Measurements from ENCODE around the gene FAF1.

Gene FAF1

GRCh38 chr1:50983219-50983802, 23.2 kb upstream of the FAF1 start:
- Mint-ChIP-seq H3K4me3 (no peak overlapping the region), H3K27me3 (peaks cover 24% of the 10 kb centered on the region), H3K4me1 (peaks cover 9% of the 10 kb centered on the region), H3K36me3 (ENCODE audit: low read depth) (no peaks in the 10 kb centered on the region), H3K27ac (no peak overlapping the region), H3K9me3 (no peaks in the 10 kb centered on the region)
- DNase-seq (no peak), ATAC-seq (no peak)

- Mint-ChIP-seq H3K27me3 (peaks cover 23% of the 10 kb centered on the region), H3K27ac (no peak overlapping the region), H3K9me3 (no peaks in the 10 kb centered on the region), H3K4me1 (peaks cover 10% of the 10 kb centered on the region), H3K4me3 (no peak overlapping the region), H3K36me3 (ENCODE audit: low read depth) (no peaks in the 10 kb centered on the region)
- no peak for DNase-seq
- no peak for ATAC-seq
These were observed 22.5 kb upstream of the FAF1 start for GRCh38 chr1:50982611-50983010.

- Mint-ChIP-seq H3K4me1 (peaks cover 13% of the 10 kb centered on the region), H3K27me3 (peaks cover 24% of the 10 kb centered on the region), H3K4me3 (no peak overlapping the region), H3K36me3 (ENCODE audit: low read depth) (no peaks in the 10 kb centered on the region), H3K27ac (no peak overlapping the region), H3K9me3 (no peaks in the 10 kb centered on the region)
- ATAC-seq = no peak
- DNase-seq = no peak
These were observed 21.7 kb upstream of the FAF1 start for GRCh38 chr1:50981741-50982140.

- no peaks in the 10 kb centered on the region for H3K36me3 Mint-ChIP-seq (ENCODE audit: low read depth)
- no peak for ATAC-seq
- no peak for DNase-seq
- peaks cover 29% of the 10 kb centered on the region for H3K27me3 Mint-ChIP-seq
- H3K4me1 Mint-ChIP-seq = peaks cover 22% of the 10 kb centered on the region
- H3K9me3 Mint-ChIP-seq = no peaks in the 10 kb centered on the region
- H3K4me3 Mint-ChIP-seq = no peak overlapping the region
- H3K27ac Mint-ChIP-seq = no peak overlapping the region
These were observed 20.4 kb upstream of the FAF1 start for GRCh38 chr1:50980505-50980904.

GRCh38 chr1:50979937-50980336, 19.9 kb upstream of the FAF1 start:
- Mint-ChIP-seq H3K4me1 (peaks cover 22% of the 10 kb centered on the region), H3K27ac (no peak overlapping the region)
- ATAC-seq = no peak

GRCh38 chr1:50978852-50979781, 19.1 kb upstream of the FAF1 start:
- Mint-ChIP-seq H3K4me3 (peak overlapping the region; percentile 75), H3K4me1 (peaks cover 22% of the 10 kb centered on the region), H3K36me3 (ENCODE audit: low read depth) (no peaks in the 10 kb centered on the region), H3K27ac (peak overlapping the region; percentile 74), H3K9me3 (no peaks in the 10 kb centered on the region), H3K27me3 (peaks cover 36% of the 10 kb centered on the region)
- ATAC-seq = peak; percentile 20
- no peak for DNase-seq

More at GRCh38 chr1:50979937-50980336, 19.9 kb upstream of the FAF1 start:
- no peak for DNase-seq
- Mint-ChIP-seq H3K9me3 (no peaks in the 10 kb centered on the region), H3K36me3 (ENCODE audit: low read depth) (no peaks in the 10 kb centered on the region), H3K27me3 (peaks cover 32% of the 10 kb centered on the region), H3K4me3 (no peak overlapping the region)

- Mint-ChIP-seq H3K9me3 (no peaks in the 10 kb centered on the region), H3K4me1 (peaks cover 22% of the 10 kb centered on the region), H3K27me3 (peaks cover 41% of the 10 kb centered on the region), H3K4me3 (peak overlapping the region; percentile 75), H3K27ac (peak overlapping the region; percentile 74), H3K36me3 (ENCODE audit: low read depth) (peaks cover 2% of the 10 kb centered on the region)
- DNase-seq (peak; percentile 32), ATAC-seq (no peak)
These were observed 18.2 kb upstream of the FAF1 start for GRCh38 chr1:50978144-50978851.

GRCh38 chr1:50977575-50978143, 17.6 kb upstream of the FAF1 start:
- Mint-ChIP-seq H3K4me3 (peak overlapping the region; percentile 80), H3K9me3 (no peaks in the 10 kb centered on the region), H3K36me3 (ENCODE audit: low read depth) (peaks cover 2% of the 10 kb centered on the region), H3K27me3 (peaks cover 40% of the 10 kb centered on the region), H3K27ac (peak overlapping the region; percentile 67), H3K4me1 (peaks cover 22% of the 10 kb centered on the region)
- peak; percentile 48 for ATAC-seq
- peak; percentile 30 for DNase-seq

- H3K27me3 Mint-ChIP-seq = peaks cover 41% of the 10 kb centered on the region
- H3K36me3 Mint-ChIP-seq (ENCODE audit: low read depth) = peaks cover 3% of the 10 kb centered on the region
- no peaks in the 10 kb centered on the region for H3K9me3 Mint-ChIP-seq
- DNase-seq = peak; percentile 26
- H3K27ac Mint-ChIP-seq = peak overlapping the region; percentile 67
- peaks cover 23% of the 10 kb centered on the region for H3K4me1 Mint-ChIP-seq
- H3K4me3 Mint-ChIP-seq = peak overlapping the region; percentile 80
- ATAC-seq = peak; percentile 65
These were observed 17.0 kb upstream of the FAF1 start for GRCh38 chr1:50976890-50977574.

GRCh38 chr1:50976111-50976889, 16.2 kb upstream of the FAF1 start:
- no peak overlapping the region for H3K27ac Mint-ChIP-seq
- peaks cover 3% of the 10 kb centered on the region for H3K36me3 Mint-ChIP-seq (ENCODE audit: low read depth)
- H3K4me3 Mint-ChIP-seq = peak overlapping the region; percentile 80
- no peaks in the 10 kb centered on the region for H3K9me3 Mint-ChIP-seq
- H3K27me3 Mint-ChIP-seq = peaks cover 42% of the 10 kb centered on the region
- no peak for DNase-seq
- ATAC-seq = no peak
- H3K4me1 Mint-ChIP-seq = peaks cover 28% of the 10 kb centered on the region

GRCh38 chr1:50975436-50975835, 15.4 kb upstream of the FAF1 start:
- H3K27ac Mint-ChIP-seq = no peak overlapping the region
- H3K4me1 Mint-ChIP-seq = peaks cover 36% of the 10 kb centered on the region
- no peak for DNase-seq
- no peaks in the 10 kb centered on the region for H3K9me3 Mint-ChIP-seq
- no peak for ATAC-seq
- peaks cover 3% of the 10 kb centered on the region for H3K36me3 Mint-ChIP-seq (ENCODE audit: low read depth)
- no peak overlapping the region for H3K4me3 Mint-ChIP-seq
- peaks cover 42% of the 10 kb centered on the region for H3K27me3 Mint-ChIP-seq

- H3K27ac Mint-ChIP-seq = no peak overlapping the region
- ATAC-seq = no peak
- peaks cover 40% of the 10 kb centered on the region for H3K4me1 Mint-ChIP-seq
- DNase-seq = no peak
- H3K4me3 Mint-ChIP-seq = no peak overlapping the region
- peaks cover 42% of the 10 kb centered on the region for H3K27me3 Mint-ChIP-seq
- peaks cover 5% of the 10 kb centered on the region for H3K36me3 Mint-ChIP-seq (ENCODE audit: low read depth)
- no peaks in the 10 kb centered on the region for H3K9me3 Mint-ChIP-seq
These were observed 14.5 kb upstream of the FAF1 start for GRCh38 chr1:50974618-50974935.

- Mint-ChIP-seq H3K9me3 (no peaks in the 10 kb centered on the region), H3K4me1 (peaks cover 38% of the 10 kb centered on the region), H3K27ac (no peak overlapping the region), H3K4me3 (no peak overlapping the region), H3K27me3 (peaks cover 40% of the 10 kb centered on the region), H3K36me3 (ENCODE audit: low read depth) (peaks cover 5% of the 10 kb centered on the region)
- ATAC-seq (no peak), DNase-seq (no peak)
These were observed 14.0 kb upstream of the FAF1 start for GRCh38 chr1:50973875-50974617.

Data from activated naive CD8-positive, alpha-beta T cell treated with anti-CD3 and anti-CD28 coated beads, Interleukin-2, amount 50 U/mL, for 24 hours (primary cell).